Activated naive CD4-positive, alpha-beta T cell treated with anti-CD3 and anti-CD28 coated beads for 36 hours (primary cell): Measurements from ENCODE around the gene TCF7. TPM values are rescaled to one million over a fixed set of nuclear protein-coding genes. Genes with fewer than 3 reads are reported as not detected.

Source experiments
- CTCF ChIA-PET: fragments of 350-600 bp; sonication (Branson Sonifier 250); formaldehyde crosslinking; loops from one replicate; lab custom pipeline; 2021; ENCODE audit warnings: antibody characterized with exemption; lab: Charles Lee
- DNase-seq: peaks from one replicate; pipeline ENCODE4 v3.0.0-alpha.2; 2020
- H3K27ac Mint-ChIP-seq: one replicate; pipeline ENCODE4 v1.8.0; 2021; ENCODE audit warnings: mild to moderate bottlenecking, mixed read lengths
- H3K27me3 Mint-ChIP-seq: one replicate; pipeline ENCODE4 v1.8.0; 2021; ENCODE audit warnings: low read depth, mixed read lengths
- H3K36me3 Mint-ChIP-seq: one replicate; pipeline ENCODE4 v1.8.0; 2021; ENCODE audit warnings: low read depth, mixed read lengths
- H3K4me1 Mint-ChIP-seq: one replicate; pipeline ENCODE4 v1.8.0; 2021; ENCODE audit warnings: low read depth, mixed read lengths
- H3K4me3 Mint-ChIP-seq: one replicate; pipeline ENCODE4 v1.8.0; 2021; ENCODE audit warnings: mild to moderate bottlenecking, moderate library complexity, mixed read lengths
- H3K9me3 Mint-ChIP-seq: one replicate; pipeline ENCODE4 v1.8.0; 2021; ENCODE audit warnings: mixed read lengths
- intact Hi-C: fragments of 100-400 bp; cut with micrococcal nuclease; formaldehyde crosslinking; loops from one replicate; pipeline ENCODE4 v1.15.1; 2023
- total RNA-seq, 2 experiments: library from RNA; stranded (reverse); gene quantifications; one replicate each; pipeline ENCODE4 v1.2.3, GENCODE V29; 2021

Gene TCF7
- total RNA-seq, 2 experiments from 2014 or later: 87.9 to 92.3 TPM

- CTCF ChIA-PET: interaction anchor here (1.4 to 25.6 kb wide), 3 partner anchors 14 to 101 kb away, joined by 6 to 593 read pairs (median 437); partner anchors contain the start of gene TCF7
- Mint-ChIP-seq H3K4me1 (peaks cover 50% of the 10 kb centered on the region), H3K36me3 (peaks cover 64% of the 10 kb centered on the region), H3K27ac (peak overlapping the region; percentile 66), H3K9me3 (no peaks in the 10 kb centered on the region), H3K27me3 (no peaks in the 10 kb centered on the region), H3K4me3 (no peak overlapping the region)
- DNase-seq: no peak
- intact Hi-C loops: no loop called here
Observed at GRCh38 chr5:134142806-134143205, 28.3 kb downstream of the TCF7 start.

- Mint-ChIP-seq H3K27me3 (no peaks in the 10 kb centered on the region), H3K27ac (peak overlapping the region; percentile 66), H3K4me1 (peaks cover 47% of the 10 kb centered on the region), H3K9me3 (no peaks in the 10 kb centered on the region), H3K4me3 (no peak overlapping the region), H3K36me3 (peaks cover 63% of the 10 kb centered on the region)
- CTCF ChIA-PET: interaction anchor here (0.6 to 25.6 kb wide), 10 partner anchors 9 to 1042 kb away, joined by 3 to 593 read pairs (median 7); partner anchors contain the start of gene TCF7
- intact Hi-C loops: no loop called here
- DNase-seq: no peak
Observed at GRCh38 chr5:134143431-134143830, 28.9 kb downstream of the TCF7 start.

- peaks cover 41% of the 10 kb centered on the region for H3K4me1 Mint-ChIP-seq
- H3K36me3 Mint-ChIP-seq: peaks cover 63% of the 10 kb centered on the region
- no peaks in the 10 kb centered on the region for H3K9me3 Mint-ChIP-seq
- H3K4me3 Mint-ChIP-seq: no peak overlapping the region
- peak overlapping the region; percentile 79 for H3K27ac Mint-ChIP-seq
- no peaks in the 10 kb centered on the region for H3K27me3 Mint-ChIP-seq
- no peak for DNase-seq
- intact Hi-C loops: no loop called here
- CTCF ChIA-PET: interaction anchor here (0.8 to 25.6 kb wide), 12 partner anchors 9 to 103 kb away, joined by 3 to 593 read pairs (median 6); partner anchors contain the start of gene TCF7
Observed at GRCh38 chr5:134143944-134144941, 29.8 kb downstream of the TCF7 start.

GRCh38 chr5:134145041-134145757 is 30.7 kb downstream of the TCF7 start:
- Mint-ChIP-seq H3K9me3 (no peaks in the 10 kb centered on the region), H3K27ac (peak overlapping the region; percentile 79), H3K4me3 (no peak overlapping the region), H3K36me3 (peaks cover 66% of the 10 kb centered on the region), H3K27me3 (no peaks in the 10 kb centered on the region), H3K4me1 (peaks cover 42% of the 10 kb centered on the region)
- intact Hi-C loops: no loop called here
- DNase-seq: no peak
- CTCF ChIA-PET: interaction anchor here (0.8 to 25.6 kb wide), 12 partner anchors 8 to 144 kb away, joined by 3 to 593 read pairs (median 5); partner anchors contain the start of gene TCF7

- Mint-ChIP-seq H3K27ac (peak overlapping the region; percentile 79), H3K4me3 (no peak overlapping the region), H3K36me3 (peaks cover 63% of the 10 kb centered on the region), H3K4me1 (peaks cover 42% of the 10 kb centered on the region), H3K9me3 (no peaks in the 10 kb centered on the region), H3K27me3 (no peaks in the 10 kb centered on the region)
- CTCF ChIA-PET: interaction anchor here (0.5 to 25.6 kb wide), 22 partner anchors 7 to 523 kb away, joined by 3 to 593 read pairs (median 5); partner anchors contain the start of gene TCF7
- DNase-seq: peak; percentile 93
- intact Hi-C loops: loop anchor here (1.0 kb wide), 1 partner anchor 107 kb away; no protein-coding TSS in a partner anchor
Observed at GRCh38 chr5:134145779-134146581, 31.5 kb downstream of the TCF7 start.

- intact Hi-C loops: loop anchor here (1.0 kb wide), 1 partner anchor 108 kb away; no protein-coding TSS in a partner anchor
- DNase-seq: no peak
- Mint-ChIP-seq H3K4me1 (peaks cover 44% of the 10 kb centered on the region), H3K9me3 (no peaks in the 10 kb centered on the region), H3K36me3 (peaks cover 59% of the 10 kb centered on the region), H3K27ac (peak overlapping the region; percentile 87), H3K27me3 (no peaks in the 10 kb centered on the region), H3K4me3 (no peak overlapping the region)
- CTCF ChIA-PET: interaction anchor here (0.6 to 25.6 kb wide), 16 partner anchors 8 to 105 kb away, joined by 3 to 593 read pairs (median 5); partner anchors contain the start of gene TCF7
Observed at GRCh38 chr5:134146651-134147518, 32.4 kb downstream of the TCF7 start.

- Mint-ChIP-seq H3K27ac (peak overlapping the region; percentile 48), H3K4me3 (no peak overlapping the region), H3K36me3 (peaks cover 60% of the 10 kb centered on the region), H3K4me1 (peaks cover 56% of the 10 kb centered on the region), H3K9me3 (no peaks in the 10 kb centered on the region), H3K27me3 (no peaks in the 10 kb centered on the region)
- CTCF ChIA-PET: interaction anchor here (0.6 to 25.6 kb wide), 7 partner anchors 8 to 150 kb away, joined by 3 to 593 read pairs (median 6); partner anchors contain the start of gene TCF7
- intact Hi-C loops: no loop called here
- DNase-seq: no peak
Observed at GRCh38 chr5:134148316-134148715, 33.8 kb downstream of the TCF7 start.

GRCh38 chr5:134148986-134149539 is 34.6 kb downstream of the TCF7 start:
- intact Hi-C loops: no loop called here
- Mint-ChIP-seq H3K4me3 (no peak overlapping the region), H3K27ac (peak overlapping the region; percentile 86), H3K27me3 (no peaks in the 10 kb centered on the region), H3K36me3 (peaks cover 56% of the 10 kb centered on the region), H3K4me1 (peaks cover 63% of the 10 kb centered on the region), H3K9me3 (no peaks in the 10 kb centered on the region)
- no peak for DNase-seq
- CTCF ChIA-PET: interaction anchor here (0.6 to 25.6 kb wide), 8 partner anchors 9 to 756 kb away, joined by 3 to 593 read pairs (median 3); partner anchors contain the start of genes PCBD2 and TCF7

GRCh38 chr5:134149571-134150303 is 35.3 kb downstream of the TCF7 start:
- peaks cover 53% of the 10 kb centered on the region for H3K36me3 Mint-ChIP-seq
- intact Hi-C loops: no loop called here
- H3K9me3 Mint-ChIP-seq: no peaks in the 10 kb centered on the region
- H3K27ac Mint-ChIP-seq: peak overlapping the region; percentile 86
- DNase-seq: peak; percentile 22
- H3K27me3 Mint-ChIP-seq: no peaks in the 10 kb centered on the region
- CTCF ChIA-PET: interaction anchor here (0.6 to 25.6 kb wide), 7 partner anchors 10 to 755 kb away, joined by 3 to 593 read pairs (median 3); partner anchors contain the start of genes PCBD2 and TCF7
- no peak overlapping the region for H3K4me3 Mint-ChIP-seq
- peaks cover 64% of the 10 kb centered on the region for H3K4me1 Mint-ChIP-seq

- intact Hi-C loops: no loop called here
- peaks cover 68% of the 10 kb centered on the region for H3K4me1 Mint-ChIP-seq
- peak overlapping the region; percentile 60 for H3K27ac Mint-ChIP-seq
- H3K9me3 Mint-ChIP-seq: no peaks in the 10 kb centered on the region
- CTCF ChIA-PET: interaction anchor here (1.1 to 25.6 kb wide), 5 partner anchors 9 to 110 kb away, joined by 3 to 593 read pairs (median 40); partner anchors contain the start of gene TCF7
- no peak for DNase-seq
- H3K4me3 Mint-ChIP-seq: no peak overlapping the region
- no peaks in the 10 kb centered on the region for H3K27me3 Mint-ChIP-seq
- H3K36me3 Mint-ChIP-seq: peaks cover 47% of the 10 kb centered on the region
Observed at GRCh38 chr5:134151723-134152122, 37.2 kb downstream of the TCF7 start.
